A673 (cell line): ENCODE data around the gene IGF2BP1. TPM values are rescaled to one million over a fixed set of nuclear protein-coding genes. Genes with fewer than 3 reads are reported as not detected.

Source experiments
- Bru-seq: library from RNA; stranded (reverse); fragments of 400-500 nt; gene quantifications from one replicate; lab custom pipeline; 2021; lab: Mats Ljungman, UMichigan
- BruChase-seq, 2 experiments: library from RNA; stranded (reverse); fragments of 400-500 nt; gene quantifications; one replicate each; lab custom pipeline; 2021; lab: Mats Ljungman, UMichigan
- BruUV-seq: library from RNA; stranded (reverse); fragments of 400-500 nt; replicated peaks from 2 replicates; lab custom pipeline; 2021; lab: Mats Ljungman, UMichigan
- CTCF ChIA-PET: fragments of 300-600 bp; sonication (Branson Sonifier 250); formaldehyde crosslinking; loops from one replicate; lab custom pipeline; 2022; ENCODE audit warnings: antibody characterized with exemption; lab: Charles Lee
- POLR2A ChIA-PET: fragments of 300-600 bp; sonication (Branson Sonifier 250); formaldehyde crosslinking; loops from one replicate; lab custom pipeline; 2022; ENCODE audit warnings: antibody characterized with exemption; ENCODE audit not compliant: low non-redundant PET; lab: Charles Lee
- DNase-seq: peaks from one replicate; pipeline ENCODE4 v3.0.0-alpha.2; 2015; ENCODE audit warnings: low spot score
- H3K27ac ChIP-seq: fragments of 200-600 bp; sonication (generic); 2 replicates; pipeline ENCODE4 v1.5.1; 2016; ENCODE audit warnings: mixed run types, low read depth, mild to moderate bottlenecking, mixed read lengths, antibody characterized with exemption, low read length; ENCODE audit not compliant: poor library complexity, severe bottlenecking
- H3K27me3 ChIP-seq: fragments of 200-600 bp; sonication (generic); replicated peaks from 2 replicates; pipeline ENCODE4 v1.6.1; 2017; ENCODE audit warnings: mixed run types, low read depth, mild to moderate bottlenecking, mixed read lengths, antibody characterized with exemption, low read length; ENCODE audit not compliant: insufficient read depth, poor library complexity
- H3K36me3 ChIP-seq: fragments of 200-600 bp; sonication (generic); 2 replicates; pipeline ENCODE4 v1.6.1; 2016; ENCODE audit warnings: mixed run types, mild to moderate bottlenecking, mixed read lengths, antibody characterized with exemption, low read length; ENCODE audit not compliant: insufficient read depth, poor library complexity, severe bottlenecking
- H3K4me1 ChIP-seq: fragments of 200-600 bp; sonication (generic); 2 replicates; pipeline ENCODE4 v1.6.1; 2017; ENCODE audit warnings: mixed run types, mild to moderate bottlenecking, mixed read lengths, antibody characterized with exemption, low read length; ENCODE audit not compliant: insufficient read depth, poor library complexity, severe bottlenecking
- H3K4me3 ChIP-seq: fragments of 200-600 bp; sonication (generic); 2 replicates; pipeline ENCODE4 v1.5.1; 2016; ENCODE audit warnings: low read depth, mixed run types, mild to moderate bottlenecking, mixed read lengths, low read length; ENCODE audit not compliant: poor library complexity, severe bottlenecking
- H3K9me3 ChIP-seq: fragments of 200-600 bp; sonication (generic); 2 replicates; pipeline ENCODE4 v1.6.1; 2016; ENCODE audit warnings: mixed run types, low read depth, mild to moderate bottlenecking, mixed read lengths, antibody characterized with exemption, low read length; ENCODE audit not compliant: poor library complexity, severe bottlenecking
- CTCF ChIP-seq: fragments of 300-800, 200-600 bp; sonication (generic); conservative IDR thresholded peaks from 2 replicates; pipeline ENCODE4 v1.5.1; 2017; ENCODE audit warnings: low read depth, mild to moderate bottlenecking, antibody characterized with exemption, low read length, moderate library complexity, mixed read lengths
- EZH2 ChIP-seq: fragments of 200-600 bp; sonication (generic); IDR thresholded peaks from 2 replicates; pipeline ENCODE4 v1.6.1; 2017; ENCODE audit warnings: borderline replicate concordance, low read depth, mild to moderate bottlenecking, mixed read lengths, antibody characterized with exemption, low read length; ENCODE audit not compliant: poor library complexity, severe bottlenecking
- intact Hi-C: fragments of 100-400 bp; cut with micrococcal nuclease; formaldehyde crosslinking; loops from one replicate; pipeline ENCODE4 v1.10.0; 2022; ENCODE audit not compliant: unreplicated experiment
- long read RNA-seq: library from polyadenylated mRNA; stranded (forward); transcript quantifications from one replicate; pipeline ENCODE4 v2.0.0, GENCODE V29; 2022
- total RNA-seq: library from RNA; stranded (reverse); gene quantifications from 2 replicates; pipeline ENCODE4 v1.2.3, GENCODE V29; 2021

Gene IGF2BP1
- total RNA-seq (495 and 517 TPM in 2 replicates), Bru-seq, nascent RNA (percentile 99 among the genes with signal in this experiment), BruChase-seq, experiment 1, labeled RNA remaining after a 2-hour chase (percentile 99 among the genes with signal in this experiment), BruChase-seq, experiment 2, labeled RNA remaining after a 6-hour chase (percentile 99 among the genes with signal in this experiment)
- long read RNA-seq, full-length matches to known transcripts = 157 of 284 reads
- long read RNA-seq, partial matches to known transcripts = 53 of 284 reads
- long read RNA-seq, other reads (novel, unspliced or antisense) = 74 of 284 reads

GRCh38 chr17:48997103-48997826, at the start of gene IGF2BP1:
Gene IGF2BP1 (plus strand): TSS chr17:48997385. CDS start chr17:48997746, 361 bp downstream.
- H3K36me3 ChIP-seq = peaks cover 40% of the 10 kb centered on the region
- BruUV-seq = TSS peak; percentile 23
- peak within 1 kb of the TSS; percentile 100 for H3K27ac ChIP-seq
- ChIA-PET POLR2A (interaction anchor here (0.5 to 0.7 kb wide), 4 partner anchors 10 to 53 kb away, joined by 3 to 21 read pairs (median 10); partner anchors contain the start of gene SNF8), CTCF (interaction anchor here (0.9 kb wide), 1 partner anchor 17 kb away, joined by 3 read pairs; no protein-coding TSS in a partner anchor)
- peak within 1 kb of the TSS; percentile 97 for H3K4me3 ChIP-seq
- no peaks in the 10 kb centered on the region for H3K27me3 ChIP-seq
- DNase-seq = peak; percentile 97
- peaks cover 21% of the 10 kb centered on the region for H3K4me1 ChIP-seq
- TF ChIP-seq EZH2 (no peak), CTCF (no peak)
- H3K9me3 ChIP-seq = no peaks in the 10 kb centered on the region
- intact Hi-C loops = loop anchor here (5.0 kb wide), 1 partner anchor 35 kb away; no protein-coding TSS in a partner anchor

DNA sequence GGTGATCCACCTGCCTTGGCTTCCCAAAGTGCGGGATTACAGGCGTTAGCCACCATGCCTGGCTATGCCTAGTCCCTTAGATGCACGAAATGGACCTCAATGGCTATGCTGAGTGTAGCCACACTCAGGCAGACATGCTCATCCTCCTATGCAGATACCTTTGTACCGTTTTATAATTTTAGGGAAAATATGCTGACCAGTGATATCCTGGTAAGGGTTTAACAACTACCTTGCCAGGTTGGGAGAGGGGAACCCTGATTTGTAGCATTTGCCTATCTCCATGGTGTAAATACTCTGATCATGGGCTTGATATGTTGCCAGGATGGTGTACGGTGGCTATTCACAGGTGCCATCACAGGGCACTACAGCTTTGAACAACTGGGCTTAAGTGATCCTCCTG, 45.6 kb upstream of the IGF2BP1 start:
- H3K4me3 ChIP-seq = no peak overlapping the region
- no peak for DNase-seq
- intact Hi-C loops = no loop called here
- H3K4me1 ChIP-seq = no peaks in the 10 kb centered on the region
- H3K36me3 ChIP-seq = no peaks in the 10 kb centered on the region
- BruUV-seq = no TSS peak
- ChIA-PET CTCF (no interaction called here), POLR2A (no interaction called here)
- no peaks in the 10 kb centered on the region for H3K9me3 ChIP-seq
- TF ChIP-seq EZH2 = no peak
- TF ChIP-seq CTCF = no peak
- no peaks in the 10 kb centered on the region for H3K27me3 ChIP-seq
- no peak overlapping the region for H3K27ac ChIP-seq

GRCh38 chr17:48952904-48953303, 44.3 kb upstream of the IGF2BP1 start:
- Histone ChIP-seq H3K36me3 (no peaks in the 10 kb centered on the region), H3K9me3 (no peaks in the 10 kb centered on the region), H3K27ac (no peak overlapping the region), H3K4me3 (no peak overlapping the region), H3K4me1 (no peaks in the 10 kb centered on the region), H3K27me3 (no peaks in the 10 kb centered on the region)
- ChIA-PET CTCF (no interaction called here), POLR2A (interaction anchor here (0.5 kb wide), 2 partner anchors 12 to 55 kb away, joined by 8 to 9 read pairs; no protein-coding TSS in a partner anchor)
- no TSS peak for BruUV-seq
- DNase-seq = no peak
- TF ChIP-seq EZH2 = no peak
- TF ChIP-seq CTCF = no peak
- intact Hi-C loops = no loop called here
